Panc1 (cell line): Measurements from ENCODE around the gene NUTF2. TPM values are rescaled to one million over a fixed set of nuclear protein-coding genes. Genes with fewer than 3 reads are reported as not detected.

Source experiments
- ATAC-seq: fragments of 200-7000 bp; cut with Tn5 transposase; 2 replicates; pipeline ENCODE4 v1.9.1; 2020; ENCODE audit warnings: mild to moderate bottlenecking, moderate library complexity
- BruUV-seq: library from RNA; stranded (reverse); fragments of 400-500 nt; replicated peaks from 2 replicates; lab custom pipeline; 2021; lab: Mats Ljungman, UMichigan
- CTCF ChIA-PET: fragments of 300-600 bp; sonication (Branson Sonifier 250); formaldehyde crosslinking; loops from one replicate; lab custom pipeline; 2022; ENCODE audit warnings: antibody characterized with exemption; lab: Charles Lee
- POLR2A ChIA-PET: fragments of 300-600 bp; sonication (Branson Sonifier 250); formaldehyde crosslinking; loops from one replicate; lab custom pipeline; 2022; ENCODE audit warnings: antibody characterized with exemption; lab: Charles Lee
- DNase-seq: peaks from one replicate; pipeline ENCODE4 v3.0.0-alpha.2; 2010; ENCODE audit warnings: low read depth, low spot score
- H3K27ac ChIP-seq: 2 replicates; pipeline ENCODE4 v1.5.1; 2011; ENCODE audit warnings: mild to moderate bottlenecking, low read length, inconsistent platforms
- H3K27me3 ChIP-seq: fragments of 200-500 bp; sonication (Bioruptor generic); 2 replicates; pipeline ENCODE4 v1.6.0; 2014; ENCODE audit warnings: low read length, inconsistent platforms; ENCODE audit not compliant: control insufficient read depth, insufficient read depth
- H3K36me3 ChIP-seq: fragments of 200-500 bp; sonication (Bioruptor generic); 2 replicates; pipeline ENCODE4 v1.5.1; 2014; ENCODE audit warnings: inconsistent platforms, mild to moderate bottlenecking, low read length, moderate library complexity; ENCODE audit not compliant: control insufficient read depth, insufficient read depth
- H3K4me1 ChIP-seq: 2 replicates; pipeline ENCODE4 v1.5.1; 2011; ENCODE audit warnings: inconsistent platforms, mild to moderate bottlenecking, low read length, moderate library complexity; ENCODE audit not compliant: control insufficient read depth, insufficient read depth
- H3K4me3 ChIP-seq, 2 experiments: 2 replicates each; pipeline ENCODE4 v1.5.1; 2011 to 2012; ENCODE audit warnings: low read depth in 2 of 2, low read length in 2 of 2, mild to moderate bottlenecking in 2 of 2, inconsistent platforms in 1 of 2, moderate library complexity in 1 of 2
- H3K9me3 ChIP-seq: fragments of 200-500 bp; sonication (Bioruptor generic); 2 replicates; pipeline ENCODE4 v1.5.1; 2014; ENCODE audit warnings: low read depth, mild to moderate bottlenecking, inconsistent platforms, low read length, moderate library complexity; ENCODE audit not compliant: control insufficient read depth, insufficient read depth
- CTCF ChIP-seq: fragments of 450-650 bp; IDR thresholded peaks from 2 replicates; pipeline ENCODE4 v1.5.1; 2017; ENCODE audit warnings: mild to moderate bottlenecking
- POLR2AphosphoS5 ChIP-seq: IDR thresholded peaks from 2 replicates; pipeline ENCODE4 v1.6.1; 2012; ENCODE audit warnings: mild to moderate bottlenecking, low read depth, low read length, moderate library complexity
- REST ChIP-seq, 2 experiments: IDR thresholded peaks; 2 replicates each; pipeline ENCODE4 v1.6.1; 2011 to 2012; ENCODE audit warnings: low read depth in 2 of 2, control low read depth in 1 of 2, low read length in 1 of 2, mild to moderate bottlenecking in 1 of 2, moderate library complexity in 1 of 2; ENCODE audit not compliant: insufficient read depth in 1 of 2
- SIN3A ChIP-seq: IDR thresholded peaks from 2 replicates; pipeline ENCODE4 v1.6.1; 2012; ENCODE audit warnings: low read depth, mild to moderate bottlenecking, low read length, moderate library complexity, borderline replicate concordance; ENCODE audit not compliant: insufficient read depth
- TCF7L2 ChIP-seq: IDR thresholded peaks from 2 replicates; pipeline ENCODE4 v1.6.1; 2011; ENCODE audit warnings: mild to moderate bottlenecking, low read depth, low read length, inconsistent platforms
- in situ Hi-C: cut with HindIII; loops from 2 replicates; pipeline ENCODE4 v1.10.0; 2016; ENCODE audit warnings: low sequenced_read_pairs, low pct_unique_long_range_greater_than_20kb
- intact Hi-C: fragments of 100-400 bp; cut with micrococcal nuclease; formaldehyde crosslinking; loops from one replicate; pipeline ENCODE4 v1.10.0; 2022; ENCODE audit not compliant: unreplicated experiment
- total RNA-seq: library from RNA; stranded (reverse); gene quantifications from one replicate; pipeline ENCODE4 v1.2.1, GENCODE V29; 2021; ENCODE audit not compliant: unreplicated experiment

Gene NUTF2
- total RNA-seq, 1 experiment from 2014 or later: 119 TPM

GRCh38 chr16:67902831-67903230, 56.1 kb downstream of the NUTF2 start:
- ATAC-seq (no peak), DNase-seq (no peak)
- Histone ChIP-seq H3K9me3 (no peaks in the 10 kb centered on the region), H3K36me3 (no peaks in the 10 kb centered on the region), H3K4me3 (no peak overlapping the region), H3K4me1 (no peaks in the 10 kb centered on the region), H3K27ac (no peak overlapping the region), H3K27me3 (no peaks in the 10 kb centered on the region)
- POLR2A ChIA-PET: no interaction called here
- TF ChIP-seq REST (IDR thresholded peaks at IDR 0.05; ENCODE audit: insufficient read depth in 1 of 2, low read depth in 2 of 2, low read length in 1 of 2) (no peak), SIN3A (no peak), TCF7L2 (no peak), POLR2AphosphoS5 (no peak), CTCF (no peak)
- BruUV-seq: no TSS peak
- CTCF ChIA-PET: no interaction called here
- intact Hi-C loops (no loop called here), in situ Hi-C loops (no loop called here)

GRCh38 chr16:67907397-67908180, 60.9 kb downstream of the NUTF2 start:
- TF ChIP-seq REST (IDR thresholded peaks at IDR 0.05; ENCODE audit: insufficient read depth in 1 of 2, low read depth in 2 of 2, low read length in 1 of 2): no peak
- no peak for TF ChIP-seq SIN3A
- no peak for TF ChIP-seq CTCF
- TF ChIP-seq POLR2AphosphoS5: no peak
- no peak for TF ChIP-seq TCF7L2
- Histone ChIP-seq H3K4me1 (no peaks in the 10 kb centered on the region), H3K9me3 (no peaks in the 10 kb centered on the region), H3K27ac (no peak overlapping the region), H3K4me3 (no peak overlapping the region), H3K36me3 (no peaks in the 10 kb centered on the region), H3K27me3 (no peaks in the 10 kb centered on the region)
- in situ Hi-C loops (no loop called here), intact Hi-C loops (no loop called here)
- DNase-seq: no peak
- no TSS peak for BruUV-seq
- POLR2A ChIA-PET: no interaction called here
- ATAC-seq: no peak
- CTCF ChIA-PET: interaction anchor here (0.6 to 0.7 kb wide), 3 partner anchors 76 to 336 kb away, joined by 3 to 8 read pairs (median 4); no protein-coding TSS in a partner anchor
